OCI-LY3 (cell line): ENCODE results near the gene ELAVL2.

Source experiments
- CTCF ChIP-seq: fragments of 200-600, 300-600 bp; sonication (generic); IDR thresholded peaks from 2 replicates; pipeline ENCODE4 v1.5.1; 2014; ENCODE audit warnings: antibody characterized with exemption, low read length, low read depth
- EZH2phosphoT487 ChIP-seq: fragments of 200-600 bp; shearing (Covaris generic); IDR thresholded peaks from 2 replicates; pipeline ENCODE4 v1.6.1; 2018; ENCODE audit warnings: antibody characterized with exemption, mixed run types, low read depth

DNA sequence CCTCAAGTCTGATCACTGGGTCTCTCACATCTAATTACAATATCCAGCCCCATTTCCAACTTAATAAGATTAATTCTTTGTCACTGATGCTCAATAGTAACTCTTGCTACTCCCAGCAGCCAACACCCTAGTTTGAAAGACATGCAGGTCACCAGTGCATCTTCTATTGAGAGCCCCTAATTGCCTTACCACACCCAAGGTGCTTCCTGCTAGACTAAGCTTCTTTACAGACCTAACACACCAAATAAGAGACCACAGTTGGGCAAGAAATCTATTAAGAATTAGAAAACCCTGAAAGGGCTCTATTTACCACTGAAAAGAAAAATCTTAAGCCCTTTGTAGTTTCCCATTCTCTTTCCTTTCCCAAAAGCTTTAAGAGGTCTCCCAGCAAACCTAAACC, 26.5 kb downstream of the ELAVL2 start:
- no peak for TF ChIP-seq CTCF
- TF ChIP-seq EZH2phosphoT487, result no peak
